Measurements from ENCODE around the gene LBX1.
"Not testable (repeated sequence)": the region's sequence is repeated elsewhere in the genome, so short reads cannot be mapped to it uniquely, and the experiment has no call there.

LBX1 gene

DNA sequence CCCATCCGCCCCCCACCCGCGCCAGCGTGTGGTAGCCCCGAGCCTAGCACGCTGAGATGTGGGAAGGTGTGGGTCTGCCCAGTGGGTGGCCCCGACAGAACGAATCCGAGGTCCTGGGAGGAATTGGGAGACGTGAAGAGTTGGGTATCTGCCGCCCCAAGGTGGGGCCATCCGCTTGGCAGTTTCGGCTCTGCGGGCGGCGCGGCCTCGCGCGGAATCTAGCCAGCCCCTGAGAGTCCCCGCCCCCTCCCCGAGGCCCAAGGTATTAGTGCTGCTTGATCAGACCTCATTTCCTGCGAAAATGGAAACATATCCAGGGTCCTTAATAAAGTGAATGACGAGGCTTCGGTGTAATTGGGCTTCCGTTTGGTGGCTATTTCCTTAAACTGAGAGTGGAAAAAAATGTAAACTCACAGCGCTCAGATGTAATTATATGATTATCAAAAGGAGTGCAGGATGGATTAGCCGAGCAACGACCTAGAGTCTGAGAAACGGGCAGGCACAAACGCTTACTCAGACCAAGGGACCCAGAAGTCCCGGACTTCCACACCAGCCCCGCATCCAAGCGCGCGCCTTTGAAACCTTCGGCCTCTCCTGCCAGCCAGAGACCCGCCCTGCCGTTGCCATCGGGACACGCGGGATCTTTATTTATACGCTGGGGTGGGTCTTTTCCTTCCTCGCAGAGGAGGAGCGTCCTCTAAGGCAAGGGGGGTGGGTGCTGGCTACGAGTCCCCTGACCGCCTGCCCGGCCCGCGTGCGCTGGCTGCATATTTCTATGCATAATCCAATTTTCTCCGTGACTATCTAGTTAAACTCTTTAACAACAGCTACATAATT is 12.8 kb downstream of the LBX1 start:
- no peak overlapping the region for H3K4me3 ChIP-seq
- H3K27ac ChIP-seq = no peak overlapping the region

DNA sequence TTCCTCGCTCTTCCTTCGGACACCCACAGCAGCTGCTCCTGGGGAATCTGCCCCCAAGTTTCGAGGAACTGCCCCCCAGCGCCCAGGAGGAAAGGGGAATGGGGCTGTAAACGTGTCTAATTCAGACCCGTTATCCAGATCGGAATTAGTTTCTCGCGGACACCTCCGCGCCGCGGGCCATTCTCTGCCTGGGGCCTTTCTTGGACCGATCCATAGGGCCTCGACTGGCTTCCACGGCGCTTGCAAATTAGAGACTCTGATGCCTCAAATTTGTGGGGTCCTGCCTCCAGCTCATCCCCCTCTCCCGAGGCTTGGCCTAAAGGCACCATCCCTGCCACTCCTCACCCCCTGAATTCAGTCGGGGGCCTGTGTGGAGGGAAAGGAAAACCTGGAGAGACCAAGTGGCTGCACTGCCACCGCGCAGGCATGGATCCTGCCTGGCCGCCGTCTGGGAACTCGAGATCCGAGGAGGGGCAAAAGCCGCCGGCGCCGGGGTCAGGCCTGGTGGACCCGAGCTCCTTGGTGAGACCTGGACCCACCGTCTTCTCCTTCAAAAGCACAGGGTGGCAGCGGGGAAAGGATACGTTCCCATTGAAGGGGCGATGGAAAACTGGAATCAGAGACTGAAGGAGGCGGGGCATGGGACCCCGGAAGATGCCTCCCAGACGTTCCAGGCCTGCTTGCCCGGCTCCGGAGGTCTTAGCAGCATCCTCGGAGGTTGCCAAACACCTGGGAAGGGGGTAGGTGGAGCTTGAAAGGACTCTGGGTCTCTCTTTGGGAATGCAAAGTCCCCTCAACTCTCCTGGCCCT is 13.7 kb downstream of the LBX1 start:
- no peak overlapping the region for H3K27ac ChIP-seq
- no peak overlapping the region for H3K4me3 ChIP-seq

DNA sequence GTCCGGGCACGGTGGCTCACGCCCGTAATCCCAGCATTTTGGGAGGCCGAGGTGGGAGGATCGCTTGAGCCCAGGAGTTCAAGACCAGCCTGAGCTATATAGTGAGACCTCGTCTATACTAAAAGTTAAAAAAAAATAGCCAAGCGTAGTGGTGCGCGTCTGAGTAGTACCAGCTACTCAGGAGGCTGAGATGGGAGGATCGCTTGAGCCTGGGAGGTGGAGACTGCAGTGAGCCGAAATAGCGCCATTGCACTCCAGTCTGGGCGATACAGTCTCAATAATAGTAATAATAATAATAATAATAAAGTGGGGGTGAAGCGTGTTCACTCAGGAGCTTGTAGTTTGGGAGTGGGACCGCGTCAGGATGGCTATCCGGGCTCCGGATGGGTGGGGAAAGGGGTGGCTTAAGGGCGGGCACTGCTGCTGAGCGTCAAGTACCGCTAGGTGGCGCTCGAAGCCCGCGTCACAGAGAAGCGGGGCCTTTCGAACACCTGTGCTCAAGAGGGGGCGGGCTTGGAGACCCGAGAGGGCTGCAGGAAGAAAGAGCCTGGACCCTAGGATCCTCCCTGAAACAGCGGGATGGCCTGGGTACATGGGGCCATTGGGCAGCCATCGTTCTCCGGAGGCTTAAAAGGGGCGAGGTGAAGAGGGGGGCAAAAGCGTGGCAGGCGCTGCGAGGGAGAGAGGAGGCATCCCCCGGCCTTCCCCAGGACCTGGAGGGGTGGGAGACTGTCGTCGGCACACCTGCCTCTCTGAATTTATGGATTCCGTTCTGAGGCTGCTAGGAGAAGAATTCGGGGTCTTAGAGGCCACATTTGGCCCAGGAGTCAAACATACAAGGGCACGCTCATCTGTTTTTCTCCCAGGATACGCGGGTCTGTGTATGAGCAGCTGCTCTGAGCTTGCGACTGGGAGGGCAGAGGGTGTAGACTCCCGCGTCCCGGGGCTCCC is 14.5 kb downstream of the LBX1 start:
- Histone ChIP-seq H3K27ac (no peak overlapping the region), H3K4me3 (no peak overlapping the region)

- no peak overlapping the region for H3K27ac ChIP-seq
- H3K4me3 ChIP-seq = no peak overlapping the region
Observed at GRCh38 chr10:101208543-101208942, 20.7 kb downstream of the LBX1 start.

DNA sequence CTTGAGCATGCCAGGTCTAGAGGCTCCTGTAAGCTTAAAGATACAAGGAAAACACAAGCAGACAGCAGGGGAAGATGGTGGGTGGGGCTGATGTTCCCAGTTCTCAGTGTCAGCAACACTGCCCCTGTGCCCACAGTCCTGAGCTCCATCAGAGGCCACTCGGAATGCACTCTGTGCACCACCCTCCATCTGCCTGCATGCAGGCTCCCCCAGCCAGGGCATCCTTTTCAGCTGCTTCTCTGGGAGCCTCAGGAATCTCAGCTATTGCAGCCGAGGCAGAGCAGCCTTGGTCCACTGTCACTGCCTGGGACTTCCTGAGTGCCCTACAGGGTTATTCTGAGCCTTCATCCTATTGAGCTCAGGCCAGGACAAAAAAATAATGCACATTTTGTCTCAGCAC is 22.2 kb downstream of the LBX1 start:
- H3K27ac ChIP-seq = no peak overlapping the region
- H3K4me3 ChIP-seq = no peak overlapping the region

- not testable (repeated sequence) for H3K27ac ChIP-seq, H3K4me3 ChIP-seq
Observed at GRCh38 chr10:101202667-101203066, 26.6 kb downstream of the LBX1 start.

DNA sequence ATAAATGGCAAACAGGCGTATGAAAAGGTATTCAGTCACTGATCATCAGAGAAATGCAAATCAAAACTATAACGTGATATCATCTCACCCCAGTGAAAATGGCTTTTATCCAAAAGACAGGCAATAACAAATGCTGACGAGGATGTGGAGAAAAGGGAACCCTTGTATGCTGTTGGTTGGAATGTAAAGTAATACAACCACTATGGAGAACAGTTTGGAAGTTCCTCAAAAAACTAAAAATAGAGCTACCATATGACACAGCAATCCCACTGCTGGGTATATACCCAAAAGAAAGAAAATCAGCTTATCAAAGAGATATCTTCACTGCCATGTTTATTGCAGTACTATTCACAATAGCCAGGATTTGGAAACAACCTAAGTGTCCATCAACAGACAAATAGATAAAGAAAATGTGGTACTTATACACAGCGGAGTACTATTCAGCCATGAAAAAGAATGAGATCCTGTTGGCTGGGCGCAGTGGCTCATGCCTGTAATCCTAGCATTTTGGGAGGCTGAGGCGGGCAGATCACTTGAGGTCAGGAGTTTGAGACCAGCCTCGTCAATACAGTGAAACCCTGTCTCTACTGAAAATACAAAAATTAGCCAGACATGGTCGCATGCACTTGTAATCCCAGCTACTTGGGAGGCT is 30.8 kb downstream of the LBX1 start:
- H3K4me3 ChIP-seq, H3K27ac ChIP-seq: not testable (repeated sequence)

- no peak overlapping the region for H3K4me3 ChIP-seq
- H3K27ac ChIP-seq = peak overlapping the region in 2 of 21 experiments; percentile 14 to 34
Observed at GRCh38 chr10:101195921-101196320, 33.3 kb downstream of the LBX1 start.

GRCh38 chr10:101189461-101190401 is 39.5 kb downstream of the LBX1 start:
- Histone ChIP-seq H3K4me3 (no peak overlapping the region), H3K27ac (peak overlapping the region in 3 of 21 experiments; percentile 6 to 16 (median 7))

DNA sequence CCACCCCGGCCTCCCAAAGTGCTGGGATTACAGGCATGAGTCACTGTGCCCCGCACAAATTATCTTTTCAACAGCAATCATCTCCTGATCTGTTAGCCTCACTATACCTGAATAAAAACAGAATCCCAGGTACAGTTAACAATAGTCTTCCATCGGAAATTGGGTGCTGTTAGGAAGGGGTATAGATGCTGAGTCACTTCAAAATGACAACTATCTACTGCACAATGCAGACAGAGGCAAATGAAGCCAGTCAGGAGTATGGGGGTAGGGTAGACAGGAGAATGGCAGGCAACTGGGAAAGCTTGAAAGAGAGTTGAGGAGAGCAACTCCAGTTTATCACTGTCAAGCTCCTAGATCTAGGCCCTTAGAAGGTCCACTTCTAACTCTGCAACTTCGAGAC is 40.3 kb downstream of the LBX1 start:
- H3K27ac ChIP-seq = no peak overlapping the region
- H3K4me3 ChIP-seq = no peak overlapping the region

DNA sequence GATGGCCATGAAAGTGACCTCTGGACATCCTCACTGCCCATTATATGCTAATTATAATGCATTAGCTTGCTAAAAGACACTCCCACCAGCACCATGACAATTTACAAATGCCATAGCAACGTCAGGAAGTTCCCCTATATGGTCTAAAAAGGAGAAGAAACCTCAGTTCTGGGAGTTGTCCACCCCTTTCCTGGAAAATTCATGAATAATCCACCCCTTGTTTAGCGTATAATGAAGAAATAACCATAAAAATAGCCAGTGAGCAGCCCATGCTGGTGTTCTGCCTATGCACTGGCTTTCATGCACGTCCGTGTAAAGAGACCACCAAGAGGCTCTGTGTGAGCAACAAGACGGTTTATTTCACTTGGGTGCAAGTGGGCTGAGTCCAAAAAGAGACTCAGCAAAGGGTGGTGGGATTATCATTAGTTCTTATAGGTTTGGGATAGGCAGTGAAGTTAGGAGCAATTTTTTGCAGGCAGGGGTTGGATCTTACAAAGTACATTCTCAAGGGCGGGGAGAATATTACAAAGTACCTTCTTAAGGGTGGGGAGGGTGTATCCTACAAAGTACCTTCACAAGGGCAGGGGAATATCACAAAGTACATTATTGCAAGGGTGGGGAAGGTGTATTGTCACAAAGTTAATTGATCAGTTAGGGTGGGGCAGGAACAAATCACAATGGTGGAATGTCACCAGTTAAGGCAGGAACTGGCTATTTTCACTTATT is 45.6 kb downstream of the LBX1 start:
- no peak overlapping the region for H3K4me3 ChIP-seq

DNA sequence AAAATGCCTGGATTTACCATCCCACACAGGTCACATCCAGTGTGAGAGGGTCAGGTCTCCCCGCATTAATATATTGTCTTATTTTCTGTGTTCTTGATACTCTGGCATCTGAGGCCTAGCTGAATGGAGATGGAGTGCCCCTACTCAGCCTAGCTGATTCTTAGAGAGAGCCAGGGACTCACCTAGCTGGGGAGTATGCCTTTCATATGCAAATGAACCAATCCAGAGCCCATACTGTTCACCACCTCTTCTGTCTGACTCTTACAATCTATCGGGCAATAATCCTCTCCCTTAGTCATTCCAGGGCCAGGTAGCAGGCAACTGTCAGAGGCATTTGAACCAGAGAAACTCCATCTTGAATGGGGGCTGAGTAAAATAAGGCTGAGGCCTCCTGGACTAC is 46.3 kb downstream of the LBX1 start:
- H3K27ac ChIP-seq = no peak overlapping the region
- no peak overlapping the region for H3K4me3 ChIP-seq

More for the DNA sequence above, 45.6 kb downstream of the LBX1 start:
- no peak overlapping the region for H3K27ac ChIP-seq

Measured in skin epidermis (tissue), 12 donors.